ENCODE measurements around the gene NUP85.
A peak's percentile ranks its signal among the peaks of the same experiment; 100 is the strongest.
"Not testable (repeated sequence)": the region's sequence is repeated elsewhere in the genome, so short reads cannot be mapped to it uniquely, and the experiment has no call there.

The NUP85 gene

GRCh38 chr17:75205793-75206163 is 299 bp downstream of the NUP85 start:
- Histone ChIP-seq H3K4me1 (ENCODE audit: control insufficient read depth, insufficient read depth, low read length, unreplicated experiment) (peaks cover 14% of the 10 kb centered on the region), H3K4me3 (ENCODE audit: low read depth, low read length) (peak overlapping the region; percentile 98), H3K27ac (ENCODE audit: low read depth, low read length) (peak overlapping the region; percentile 88), H2AFZ (ENCODE audit: low read length, unreplicated experiment) (peak overlapping the region; percentile 93), H3K27me3 (ENCODE audit: insufficient read depth, low read length) (no peaks in the 10 kb centered on the region), H3K79me2 (ENCODE audit: control insufficient read depth, insufficient read depth, low read length, unreplicated experiment) (peaks cover 44% of the 10 kb centered on the region), H3K36me3 (ENCODE audit: insufficient read depth, low read length) (peaks cover 15% of the 10 kb centered on the region)

- peaks cover 44% of the 10 kb centered on the region for H3K79me2 ChIP-seq (ENCODE audit: control insufficient read depth, insufficient read depth, low read length, unreplicated experiment)
- peaks cover 20% of the 10 kb centered on the region for H3K36me3 ChIP-seq (ENCODE audit: insufficient read depth, low read length)
- H3K27me3 ChIP-seq (ENCODE audit: insufficient read depth, low read length); H3K27ac ChIP-seq (ENCODE audit: low read depth, low read length); H2AFZ ChIP-seq (ENCODE audit: low read length, unreplicated experiment): not testable (repeated sequence)
- H3K4me1 ChIP-seq (ENCODE audit: control insufficient read depth, insufficient read depth, low read length, unreplicated experiment), result peaks cover 14% of the 10 kb centered on the region
- peak overlapping the region; percentile 98 for H3K4me3 ChIP-seq (ENCODE audit: low read depth, low read length)
Observed at GRCh38 chr17:75207050-75207407, 1.6 kb downstream of the NUP85 start.

GRCh38 chr17:75207760-75208159 is 2.3 kb downstream of the NUP85 start:
- Histone ChIP-seq H3K27ac (ENCODE audit: low read depth, low read length) (no peak overlapping the region), H3K4me3 (ENCODE audit: low read depth, low read length) (no peak overlapping the region), H3K27me3 (ENCODE audit: insufficient read depth, low read length) (no peaks in the 10 kb centered on the region), H3K4me1 (ENCODE audit: control insufficient read depth, insufficient read depth, low read length, unreplicated experiment) (peaks cover 14% of the 10 kb centered on the region), H3K36me3 (ENCODE audit: insufficient read depth, low read length) (peaks cover 23% of the 10 kb centered on the region), H2AFZ (ENCODE audit: low read length, unreplicated experiment) (no peak overlapping the region), H3K79me2 (ENCODE audit: control insufficient read depth, insufficient read depth, low read length, unreplicated experiment) (peaks cover 44% of the 10 kb centered on the region)

GRCh38 chr17:75208161-75208560 is 2.7 kb downstream of the NUP85 start:
- H3K27ac ChIP-seq (ENCODE audit: low read depth, low read length), result no peak overlapping the region
- no peak overlapping the region for H3K4me3 ChIP-seq (ENCODE audit: low read depth, low read length)
- H3K79me2 ChIP-seq (ENCODE audit: control insufficient read depth, insufficient read depth, low read length, unreplicated experiment), result peaks cover 44% of the 10 kb centered on the region

GRCh38 chr17:75209061-75209460 is 3.6 kb downstream of the NUP85 start:
- peaks cover 30% of the 10 kb centered on the region for H3K36me3 ChIP-seq (ENCODE audit: insufficient read depth, low read length)
- no peak overlapping the region for H2AFZ ChIP-seq (ENCODE audit: low read length, unreplicated experiment)
- peaks cover 14% of the 10 kb centered on the region for H3K4me1 ChIP-seq (ENCODE audit: control insufficient read depth, insufficient read depth, low read length, unreplicated experiment)
- no peaks in the 10 kb centered on the region for H3K27me3 ChIP-seq (ENCODE audit: insufficient read depth, low read length)
- H3K4me3 ChIP-seq (ENCODE audit: low read depth, low read length), result no peak overlapping the region
- peaks cover 44% of the 10 kb centered on the region for H3K79me2 ChIP-seq (ENCODE audit: control insufficient read depth, insufficient read depth, low read length, unreplicated experiment)
- H3K27ac ChIP-seq (ENCODE audit: low read depth, low read length), result no peak overlapping the region

More at GRCh38 chr17:75208161-75208560, 2.7 kb downstream of the NUP85 start:
- no peaks in the 10 kb centered on the region for H3K27me3 ChIP-seq (ENCODE audit: insufficient read depth, low read length)
- no peak overlapping the region for H2AFZ ChIP-seq (ENCODE audit: low read length, unreplicated experiment)
- H3K36me3 ChIP-seq (ENCODE audit: insufficient read depth, low read length), result peaks cover 26% of the 10 kb centered on the region
- H3K4me1 ChIP-seq (ENCODE audit: control insufficient read depth, insufficient read depth, low read length, unreplicated experiment), result peaks cover 14% of the 10 kb centered on the region

- Histone ChIP-seq H3K27ac (ENCODE audit: low read depth, low read length) (no peak overlapping the region), H3K36me3 (ENCODE audit: insufficient read depth, low read length) (peaks cover 19% of the 10 kb centered on the region), H3K4me3 (ENCODE audit: low read depth, low read length) (no peak overlapping the region), H2AFZ (ENCODE audit: low read length, unreplicated experiment) (no peak overlapping the region), H3K79me2 (ENCODE audit: control insufficient read depth, insufficient read depth, low read length, unreplicated experiment) (peaks cover 5% of the 10 kb centered on the region), H3K4me1 (ENCODE audit: control insufficient read depth, insufficient read depth, low read length, unreplicated experiment) (no peaks in the 10 kb centered on the region), H3K27me3 (ENCODE audit: insufficient read depth, low read length) (no peaks in the 10 kb centered on the region)
Observed at GRCh38 chr17:75218131-75218530, 12.7 kb downstream of the NUP85 start.

- no peaks in the 10 kb centered on the region for H3K27me3 ChIP-seq (ENCODE audit: insufficient read depth, low read length)
- no peak overlapping the region for H3K27ac ChIP-seq (ENCODE audit: low read depth, low read length)
- no peak overlapping the region for H2AFZ ChIP-seq (ENCODE audit: low read length, unreplicated experiment)
- H3K4me1 ChIP-seq (ENCODE audit: control insufficient read depth, insufficient read depth, low read length, unreplicated experiment), result no peaks in the 10 kb centered on the region
- peaks cover 11% of the 10 kb centered on the region; the same call in 1 of the 2 replicates for H3K36me3 ChIP-seq (ENCODE audit: insufficient read depth, low read length)
- H3K4me3 ChIP-seq (ENCODE audit: low read depth, low read length), result no peak overlapping the region
- peaks cover 5% of the 10 kb centered on the region for H3K79me2 ChIP-seq (ENCODE audit: control insufficient read depth, insufficient read depth, low read length, unreplicated experiment)
Observed at GRCh38 chr17:75219815-75220214, 14.3 kb downstream of the NUP85 start.

GRCh38 chr17:75225016-75225415 is 19.5 kb downstream of the NUP85 start:
- no peaks in the 10 kb centered on the region for H3K4me1 ChIP-seq (ENCODE audit: control insufficient read depth, insufficient read depth, low read length, unreplicated experiment)
- no peak overlapping the region for H3K4me3 ChIP-seq (ENCODE audit: low read depth, low read length)
- no peaks in the 10 kb centered on the region for H3K79me2 ChIP-seq (ENCODE audit: control insufficient read depth, insufficient read depth, low read length, unreplicated experiment)
- no peak overlapping the region for H2AFZ ChIP-seq (ENCODE audit: low read length, unreplicated experiment)
- H3K36me3 ChIP-seq (ENCODE audit: insufficient read depth, low read length), result peaks cover 4% of the 10 kb centered on the region; the same call in 1 of the 2 replicates
- no peaks in the 10 kb centered on the region for H3K27me3 ChIP-seq (ENCODE audit: insufficient read depth, low read length)
- no peak overlapping the region for H3K27ac ChIP-seq (ENCODE audit: low read depth, low read length)

GRCh38 chr17:75227729-75228128 is 22.2 kb downstream of the NUP85 start:
- H3K4me3 ChIP-seq (ENCODE audit: low read depth, low read length), result no peak overlapping the region
- no peaks in the 10 kb centered on the region for H3K27me3 ChIP-seq (ENCODE audit: insufficient read depth, low read length)
- peaks cover 11% of the 10 kb centered on the region for H3K36me3 ChIP-seq (ENCODE audit: insufficient read depth, low read length)
- H3K4me1 ChIP-seq (ENCODE audit: control insufficient read depth, insufficient read depth, low read length, unreplicated experiment), result no peaks in the 10 kb centered on the region
- H3K79me2 ChIP-seq (ENCODE audit: control insufficient read depth, insufficient read depth, low read length, unreplicated experiment), result no peaks in the 10 kb centered on the region
- no peak overlapping the region for H2AFZ ChIP-seq (ENCODE audit: low read length, unreplicated experiment)
- H3K27ac ChIP-seq (ENCODE audit: low read depth, low read length), result no peak overlapping the region

- Histone ChIP-seq H2AFZ (ENCODE audit: low read length, unreplicated experiment) (no peak overlapping the region), H3K79me2 (ENCODE audit: control insufficient read depth, insufficient read depth, low read length, unreplicated experiment) (no peaks in the 10 kb centered on the region), H3K27me3 (ENCODE audit: insufficient read depth, low read length) (no peaks in the 10 kb centered on the region), H3K36me3 (ENCODE audit: insufficient read depth, low read length) (peaks cover 15% of the 10 kb centered on the region), H3K4me3 (ENCODE audit: low read depth, low read length) (no peak overlapping the region), H3K27ac (ENCODE audit: low read depth, low read length) (no peak overlapping the region), H3K4me1 (ENCODE audit: control insufficient read depth, insufficient read depth, low read length, unreplicated experiment) (no peaks in the 10 kb centered on the region)
Observed at GRCh38 chr17:75228305-75228704, 22.8 kb downstream of the NUP85 start.

GRCh38 chr17:75228847-75229246 is 23.4 kb downstream of the NUP85 start:
- H3K27ac ChIP-seq (ENCODE audit: low read depth, low read length), result no peak overlapping the region
- H3K79me2 ChIP-seq (ENCODE audit: control insufficient read depth, insufficient read depth, low read length, unreplicated experiment), result no peaks in the 10 kb centered on the region
- no peak overlapping the region for H2AFZ ChIP-seq (ENCODE audit: low read length, unreplicated experiment)
- H3K4me3 ChIP-seq (ENCODE audit: low read depth, low read length), result no peak overlapping the region
- H3K4me1 ChIP-seq (ENCODE audit: control insufficient read depth, insufficient read depth, low read length, unreplicated experiment), result no peaks in the 10 kb centered on the region
- peaks cover 15% of the 10 kb centered on the region for H3K36me3 ChIP-seq (ENCODE audit: insufficient read depth, low read length)
- H3K27me3 ChIP-seq (ENCODE audit: insufficient read depth, low read length), result no peaks in the 10 kb centered on the region
